ENCODE data around the gene UCK2. TPM values are rescaled to one million over a fixed set of nuclear protein-coding genes. Genes with fewer than 3 reads are reported as not detected.

The UCK2 gene
- total and polyA plus RNA-seq, 12 donors, result 5.4 to 22.7 (median 14.0) TPM

DNA sequence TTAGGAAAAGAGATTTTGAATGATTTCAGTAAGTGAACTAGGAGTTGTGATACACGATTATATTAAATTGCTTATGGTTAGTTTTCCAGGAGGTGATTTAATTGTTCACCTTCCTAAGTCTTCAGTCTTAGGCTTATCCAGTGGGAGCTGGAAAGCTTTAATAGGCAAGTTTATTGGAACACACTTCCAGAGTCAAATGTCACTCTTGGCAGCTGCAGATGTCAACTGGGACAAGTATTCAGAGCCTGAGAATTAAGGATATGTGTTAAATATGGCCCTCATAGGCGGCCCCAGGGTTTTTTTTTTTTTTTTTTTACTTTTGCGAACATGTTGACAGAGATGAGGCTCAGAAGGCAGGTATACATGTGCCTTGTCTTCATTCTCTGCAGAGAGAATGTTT lies 29.2 kb downstream of the UCK2 start:
- intact Hi-C loops (cut with DNase I), result no loop called here
- Histone ChIP-seq H3K4me1 (replicated peaks in 1 of 2) (no peaks in the 10 kb centered on the region), H3K27me3 (no peaks in the 10 kb centered on the region), H3K9me3 (replicated peaks in 1 of 3) (no peaks in the 10 kb centered on the region), H3K4me3 (no peak overlapping the region), H3K27ac (no peak overlapping the region), H3K36me3 (replicated peaks in 1 of 2) (no peaks in the 10 kb centered on the region)
- 81 to 84% (median 83%) methylated on average over 3 of the region's 3 CpGs for WGBS, 4 donors
- TF ChIP-seq, protein P1, sequence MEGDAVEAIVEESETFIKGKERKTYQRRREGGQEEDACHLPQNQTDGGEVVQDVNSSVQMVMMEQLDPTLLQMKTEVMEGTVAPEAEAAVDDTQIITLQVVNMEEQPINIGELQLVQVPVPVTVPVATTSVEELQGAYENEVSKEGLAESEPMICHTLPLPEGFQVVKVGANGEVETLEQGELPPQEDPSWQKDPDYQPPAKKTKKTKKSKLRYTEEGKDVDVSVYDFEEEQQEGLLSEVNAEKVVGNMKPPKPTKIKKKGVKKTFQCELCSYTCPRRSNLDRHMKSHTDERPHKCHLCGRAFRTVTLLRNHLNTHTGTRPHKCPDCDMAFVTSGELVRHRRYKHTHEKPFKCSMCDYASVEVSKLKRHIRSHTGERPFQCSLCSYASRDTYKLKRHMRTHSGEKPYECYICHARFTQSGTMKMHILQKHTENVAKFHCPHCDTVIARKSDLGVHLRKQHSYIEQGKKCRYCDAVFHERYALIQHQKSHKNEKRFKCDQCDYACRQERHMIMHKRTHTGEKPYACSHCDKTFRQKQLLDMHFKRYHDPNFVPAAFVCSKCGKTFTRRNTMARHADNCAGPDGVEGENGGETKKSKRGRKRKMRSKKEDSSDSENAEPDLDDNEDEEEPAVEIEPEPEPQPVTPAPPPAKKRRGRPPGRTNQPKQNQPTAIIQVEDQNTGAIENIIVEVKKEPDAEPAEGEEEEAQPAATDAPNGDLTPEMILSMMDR (IDR thresholded peaks at IDR 0.05), result no peak
- no peak for TF ChIP-seq POLR2A (IDR thresholded peaks at IDR 0.05)
- DNase-seq, result no peak

DNA sequence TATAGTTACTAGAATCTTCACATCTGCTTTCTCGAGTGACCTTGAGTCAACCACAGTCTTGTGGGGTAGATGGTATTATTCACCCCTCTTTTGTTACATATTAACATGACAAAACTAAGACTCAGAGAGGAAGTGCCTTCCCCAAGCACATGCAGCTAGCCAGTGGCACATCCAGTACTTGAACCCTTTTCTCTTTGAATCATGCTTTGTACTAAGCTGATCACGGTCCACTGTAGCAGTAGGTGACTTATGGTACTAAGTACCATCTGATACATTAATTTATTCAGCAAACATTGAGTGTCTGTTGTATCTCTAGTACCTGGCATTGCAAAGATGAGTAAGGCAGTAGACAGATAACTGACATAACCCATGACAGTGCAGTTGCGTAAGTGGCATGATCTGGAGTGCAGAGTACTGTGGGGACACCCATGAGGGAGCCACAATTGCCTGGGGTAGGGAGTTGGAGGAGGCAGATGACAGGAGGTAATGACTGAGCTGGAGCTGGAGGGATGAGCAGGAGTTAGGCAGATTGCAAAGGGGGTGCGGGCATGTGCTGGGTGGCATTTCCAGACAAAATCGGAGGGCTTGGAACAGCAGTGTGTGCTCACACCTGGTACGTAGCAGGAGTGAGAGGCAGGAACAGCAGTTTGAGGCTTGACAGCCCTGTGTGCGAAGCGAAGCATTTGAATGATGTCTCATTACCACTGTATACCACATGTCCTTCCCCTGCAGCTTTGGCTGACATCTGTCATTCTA lies 29.8 kb downstream of the UCK2 start:
- intact Hi-C loops (cut with DNase I), result no loop called here
- Histone ChIP-seq H3K4me3 (no peak overlapping the region), H3K9me3 (replicated peaks in 1 of 3) (no peaks in the 10 kb centered on the region), H3K36me3 (replicated peaks in 1 of 2) (no peaks in the 10 kb centered on the region), H3K27me3 (no peaks in the 10 kb centered on the region), H3K27ac (no peak overlapping the region), H3K4me1 (replicated peaks in 1 of 2) (no peaks in the 10 kb centered on the region)
- 87 to 94% (median 92%) methylated on average over 8 of the region's 8 CpGs for WGBS, 4 donors
- TF ChIP-seq, protein P1 (IDR thresholded peaks at IDR 0.05), result no peak
- no peak for TF ChIP-seq POLR2A (IDR thresholded peaks at IDR 0.05)
- peak in 1 of 7 donors; percentile 67 for DNase-seq

DNA sequence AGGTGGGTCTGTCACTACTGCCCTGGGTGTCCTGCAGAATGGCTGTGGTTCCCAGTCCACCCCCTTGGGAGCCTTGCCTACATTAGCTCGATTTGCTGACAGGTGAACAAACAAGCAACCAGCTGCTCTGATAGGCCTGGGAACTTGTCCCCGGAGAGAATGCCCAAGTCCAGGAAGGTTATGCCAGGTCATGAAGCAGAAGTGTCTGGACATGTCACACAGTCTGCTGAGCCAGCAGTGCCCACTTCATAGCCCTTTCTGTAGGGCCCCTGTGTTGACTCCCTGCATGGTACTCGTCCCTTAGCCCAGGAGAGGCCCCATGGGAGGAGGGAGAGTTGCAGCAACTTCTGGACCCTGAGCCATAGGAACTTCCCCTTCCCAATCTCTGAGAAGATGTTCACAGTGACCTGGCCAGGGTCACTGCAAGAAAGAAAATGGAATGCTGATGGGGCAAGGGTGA lies 31.0 kb downstream of the UCK2 start:
- H3K27me3 ChIP-seq, result no peaks in the 10 kb centered on the region
- peak in 1 of 7 donors; percentile 62 for DNase-seq
- no peak overlapping the region for H3K27ac ChIP-seq
- no peaks in the 10 kb centered on the region for H3K4me1 ChIP-seq (replicated peaks in 1 of 2)
- H3K36me3 ChIP-seq (replicated peaks in 1 of 2), result no peaks in the 10 kb centered on the region
- no peak overlapping the region for H3K4me3 ChIP-seq
- intact Hi-C loops (cut with DNase I), result no loop called here
- TF ChIP-seq, protein P1 (IDR thresholded peaks at IDR 0.05), result no peak
- TF ChIP-seq POLR2A (IDR thresholded peaks at IDR 0.05), result no peak
- WGBS, 4 donors, result 73 to 87% (median 77%) methylated on average over 2 to 3 of the region's 3 CpGs
- no peaks in the 10 kb centered on the region for H3K9me3 ChIP-seq (replicated peaks in 1 of 3)

DNA sequence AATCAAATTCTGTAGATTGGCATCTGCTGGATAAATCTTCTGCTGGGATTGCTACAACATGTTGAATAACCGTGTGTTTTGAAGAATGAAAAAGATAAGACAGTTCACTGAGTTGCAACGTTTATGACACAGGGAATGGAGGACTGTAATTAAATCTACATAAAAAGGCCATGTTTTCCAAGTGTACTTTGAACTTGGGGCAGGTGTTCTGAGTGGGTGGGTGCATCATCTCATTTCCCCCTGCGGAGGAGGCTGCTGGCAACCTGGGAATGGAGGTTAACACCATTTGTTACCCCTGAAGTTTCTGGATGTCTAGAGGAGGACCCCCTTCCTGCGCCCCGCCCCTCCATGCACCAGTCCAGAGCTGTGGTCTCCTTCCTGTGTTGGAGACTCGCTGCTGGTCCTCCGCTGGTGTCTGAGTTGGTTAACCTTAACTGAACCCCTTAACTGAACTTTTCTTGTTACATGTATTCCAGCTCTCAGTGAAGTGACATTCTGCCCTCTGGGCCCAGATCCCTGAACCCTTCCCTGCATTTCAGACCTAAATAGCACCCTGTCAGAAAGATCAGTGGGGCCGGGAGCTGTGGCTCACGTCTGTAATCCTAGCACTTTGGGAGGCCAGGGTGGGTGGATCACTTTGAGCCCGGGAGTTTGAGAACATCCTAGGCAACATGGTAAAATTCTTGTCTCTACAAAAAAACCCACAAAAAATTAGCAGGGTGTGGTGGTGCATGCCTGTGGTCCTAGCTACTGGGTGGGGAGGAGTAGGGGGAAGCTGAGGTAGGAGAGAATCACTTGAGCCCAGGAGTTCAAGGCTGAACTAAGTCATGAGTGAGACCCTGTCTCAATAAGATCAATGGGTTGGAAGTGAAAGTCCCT lies 31.8 kb downstream of the UCK2 start:
- Histone ChIP-seq H3K36me3 (replicated peaks in 1 of 2) (no peaks in the 10 kb centered on the region), H3K4me3 (no peak overlapping the region), H3K9me3 (replicated peaks in 1 of 3) (no peaks in the 10 kb centered on the region), H3K27me3 (no peaks in the 10 kb centered on the region), H3K4me1 (replicated peaks in 1 of 2) (no peaks in the 10 kb centered on the region), H3K27ac (no peak overlapping the region)
- 86 to 89% (median 88%) methylated on average over 9 to 10 of the region's 10 CpGs for WGBS, 4 donors
- intact Hi-C loops (cut with DNase I), result no loop called here
- no peak for DNase-seq
- TF ChIP-seq POLR2A (IDR thresholded peaks at IDR 0.05), result no peak
- TF ChIP-seq, protein P1 (IDR thresholded peaks at IDR 0.05), result no peak

Data from adrenal gland (tissue), 12 donors.